IMR-90 (cell line): Measurements from ENCODE around the gene LYVE1. TPM values are rescaled to one million over a fixed set of nuclear protein-coding genes. Genes with fewer than 3 reads are reported as not detected.

Source experiments
- ATAC-seq: fragments of 200-7000 bp; cut with Tn5 transposase; 2 replicates; pipeline ENCODE4 v1.9.1; 2020; ENCODE audit warnings: low read depth, mild to moderate bottlenecking, moderate library complexity
- BruUV-seq: library from RNA; stranded (reverse); fragments of 400-500 nt; replicated peaks from 2 replicates; lab custom pipeline; 2021; lab: Mats Ljungman, UMichigan
- CTCF ChIA-PET: fragments of 300-600 bp; formaldehyde crosslinking; extraction: SDS; loops from one replicate; lab custom pipeline; 2021; ENCODE audit warnings: antibody characterized with exemption; lab: Yijun Ruan, JAX
- POLR2A ChIA-PET: fragments of 300-600 bp; sonication (Branson Sonifier 250); formaldehyde crosslinking; loops from one replicate; lab custom pipeline; 2022; ENCODE audit warnings: antibody characterized with exemption; ENCODE audit not compliant: unreplicated experiment; lab: Charles Lee
- DNase-seq: peaks from one replicate; pipeline ENCODE4 v3.0.0; 2013
- H2AFZ ChIP-seq: replicated peaks from 2 replicates; pipeline ENCODE3; 2013; ENCODE audit warnings: low read length, mild to moderate bottlenecking; ENCODE audit not compliant: poor library complexity
- H2AK5ac ChIP-seq: 2 replicates; pipeline ENCODE4 v1.6.1; 2013; ENCODE audit warnings: low read depth, low read length, inconsistent platforms
- H2AK9ac ChIP-seq: replicated peaks from 2 replicates; pipeline ENCODE3; 2013; ENCODE audit warnings: mild to moderate bottlenecking, low read depth, low read length, moderate library complexity; ENCODE audit not compliant: poor library complexity
- H2BK120ac ChIP-seq: 2 replicates; pipeline ENCODE4 v1.6.1; 2013; ENCODE audit warnings: low read depth, low read length, inconsistent platforms
- H2BK15ac ChIP-seq: 3 replicates; pipeline ENCODE4 v1.6.1; 2013; ENCODE audit warnings: low read depth, low read length, inconsistent platforms
- H2BK20ac ChIP-seq: 2 replicates; pipeline ENCODE4 v1.6.1; 2013; ENCODE audit warnings: low read depth, mild to moderate bottlenecking, inconsistent platforms, low read length, moderate library complexity
- H2BK5ac ChIP-seq: 2 replicates; pipeline ENCODE4 v1.6.1; 2013; ENCODE audit warnings: mild to moderate bottlenecking, low read depth, low read length, inconsistent platforms; ENCODE audit not compliant: poor library complexity, severe bottlenecking
- H3K14ac ChIP-seq: replicated peaks from 2 replicates; pipeline ENCODE4 v1.6.1; 2013; ENCODE audit warnings: low read depth, low read length, inconsistent platforms
- H3K18ac ChIP-seq: 2 replicates; pipeline ENCODE4 v1.6.1; 2013; ENCODE audit warnings: low read depth, low read length, control low read depth
- H3K23ac ChIP-seq: 2 replicates; pipeline ENCODE4 v1.6.1; 2013; ENCODE audit warnings: low read depth, low read length, inconsistent platforms
- H3K27ac ChIP-seq: 2 replicates; pipeline ENCODE4 v1.5.1; 2013; ENCODE audit warnings: mild to moderate bottlenecking, control low read depth, low read length; ENCODE audit not compliant: insufficient read depth
- H3K27me3 ChIP-seq: 2 replicates; pipeline ENCODE4 v1.6.1; 2013; ENCODE audit warnings: low read length; ENCODE audit not compliant: control insufficient read depth, insufficient read depth
- H3K36me3 ChIP-seq: 2 replicates; pipeline ENCODE4 v1.6.1; 2013; ENCODE audit warnings: low read length, mixed read lengths; ENCODE audit not compliant: control insufficient read depth, insufficient read depth
- H3K4ac ChIP-seq: 2 replicates; pipeline ENCODE4 v1.6.1; 2013; ENCODE audit warnings: low read depth, low read length, inconsistent platforms
- H3K4me1 ChIP-seq: 2 replicates; pipeline ENCODE4 v1.6.1; 2013; ENCODE audit warnings: low read length, mixed read lengths; ENCODE audit not compliant: control insufficient read depth, insufficient read depth
- H3K4me2 ChIP-seq: 2 replicates; pipeline ENCODE4 v1.6.1; 2013; ENCODE audit warnings: low read depth, mild to moderate bottlenecking, control low read depth, low read length, moderate library complexity
- H3K4me3 ChIP-seq: 2 replicates; pipeline ENCODE4 v1.5.1; 2013; ENCODE audit warnings: low read depth, mild to moderate bottlenecking, control low read depth, low read length, moderate library complexity; ENCODE audit not compliant: insufficient read depth
- H3K56ac ChIP-seq: 2 replicates; pipeline ENCODE4 v1.6.1; 2013; ENCODE audit warnings: low read length, inconsistent platforms; ENCODE audit not compliant: insufficient read depth; ENCODE audit errors: extremely low read depth
- H3K79me1 ChIP-seq, 2 experiments: 2 replicates each; pipeline ENCODE4 v1.6.1; 2013; ENCODE audit warnings: low read length in 2 of 2, inconsistent platforms in 1 of 2, low read depth in 1 of 2
- H3K9ac ChIP-seq: 2 replicates; pipeline ENCODE4 v1.6.1; 2013; ENCODE audit warnings: low read depth, low read length, control low read depth
- H3K9me1 ChIP-seq: 2 replicates; pipeline ENCODE4 v1.6.1; 2013; ENCODE audit warnings: low read length, inconsistent platforms; ENCODE audit not compliant: insufficient read depth
- H3K9me3 ChIP-seq: 2 replicates; pipeline ENCODE4 v1.6.1; 2013; ENCODE audit warnings: low read length; ENCODE audit not compliant: control insufficient read depth, insufficient read depth
- H4K20me1 ChIP-seq: 2 replicates; pipeline ENCODE4 v1.6.1; 2013; ENCODE audit warnings: low read length, inconsistent platforms; ENCODE audit not compliant: insufficient read depth
- H4K5ac ChIP-seq: 2 replicates; pipeline ENCODE4 v1.6.1; 2013; ENCODE audit warnings: mild to moderate bottlenecking, low read depth, low read length, control low read depth
- H4K8ac ChIP-seq, 2 experiments: 2 replicates each; pipeline ENCODE4 v1.6.1; 2013; ENCODE audit warnings: low read depth in 2 of 2, low read length in 2 of 2, control low read depth in 1 of 2, inconsistent platforms in 1 of 2
- H4K91ac ChIP-seq: 2 replicates; pipeline ENCODE4 v1.6.1; 2013; ENCODE audit warnings: low read depth, low read length, inconsistent platforms; ENCODE audit not compliant: insufficient read depth
- CEBPB ChIP-seq: IDR thresholded peaks from 2 replicates; pipeline ENCODE4 v1.6.1; 2012; ENCODE audit warnings: low read depth, low read length, improper control_type of control experiment
- CHD1 ChIP-seq: IDR thresholded peaks from 2 replicates; pipeline ENCODE4 v1.6.1; 2012; ENCODE audit warnings: low read depth, low read length, improper control_type of control experiment
- CTCF ChIP-seq: conservative IDR thresholded peaks from 2 replicates; pipeline ENCODE4 v1.5.1; 2012; ENCODE audit warnings: mild to moderate bottlenecking, low read depth, low read length, improper control_type of control experiment
- ELK1 ChIP-seq: fragments of 150-350 bp; IDR thresholded peaks from 2 replicates; pipeline ENCODE4 v1.6.1; 2016; ENCODE audit warnings: low read depth, mild to moderate bottlenecking, low read length, moderate library complexity, borderline replicate concordance
- MAZ ChIP-seq: IDR thresholded peaks from 2 replicates; pipeline ENCODE4 v1.6.1; 2012; ENCODE audit warnings: low read depth, mild to moderate bottlenecking, low read length, improper control_type of control experiment, moderate library complexity, borderline replicate concordance
- MXI1 ChIP-seq: IDR thresholded peaks from 2 replicates; pipeline ENCODE4 v1.6.1; 2012; ENCODE audit warnings: low read depth, mild to moderate bottlenecking, low read length, moderate library complexity, borderline replicate concordance
- RCOR1 ChIP-seq: IDR thresholded peaks from 2 replicates; pipeline ENCODE4 v1.6.1; 2012; ENCODE audit warnings: mild to moderate bottlenecking, low read length, improper control_type of control experiment; ENCODE audit not compliant: insufficient replicate concordance
- RFX5 ChIP-seq: IDR thresholded peaks from 2 replicates; pipeline ENCODE4 v1.8.0; 2012; ENCODE audit warnings: low read depth, mild to moderate bottlenecking, low read length, moderate library complexity
- dilution Hi-C: fragments of 300-500 bp; cut with HindIII; formaldehyde crosslinking; loops from one replicate; pipeline ENCODE4 v1.14.3; 2018; ENCODE audit warnings: low sequenced_read_pairs; ENCODE audit not compliant: unreplicated experiment
- in situ Hi-C: fragments of 300-500 bp; cut with MboI; formaldehyde crosslinking; loops from 3 replicates; pipeline ENCODE4 v1.14.3; 2019; ENCODE audit warnings: low sequenced_read_pairs, inconsistent platforms, mixed read lengths
- intact Hi-C: fragments of 100-400 bp; cut with micrococcal nuclease; formaldehyde crosslinking; loops from 2 replicates; pipeline ENCODE4 v1.10.0; 2022
- polyA plus RNA-seq, 3 experiments: library from polyadenylated mRNA; depleted of rRNA; stranded (reverse); fragments of >200 nt; gene quantifications; 2 replicates each; pipeline ENCODE4 v1.2.3, GENCODE V29; 2012; ENCODE audit warnings: low replicate concordance in 1 of 3
- total RNA-seq: library from RNA; depleted of rRNA; stranded (reverse); fragments of >200 nt; gene quantifications from 2 replicates; pipeline ENCODE4 v1.2.3, GENCODE V29; 2012

The LYVE1 gene
- total and polyA plus RNA-seq, 2 of the 4 experiments (the other 2 are of a cell fraction), result not detected

GRCh38 chr11:10537600-10537999, 30.9 kb downstream of the LYVE1 start:
- no peak for DNase-seq
- Histone ChIP-seq H3K14ac (no peak overlapping the region), H3K4me3 (no peak overlapping the region), H2AFZ (no peak overlapping the region), H2BK5ac (no peak overlapping the region), H4K20me1 (no peaks in the 10 kb centered on the region; the same call in 1 of the 2 replicates), H3K4me1 (peaks cover 2% of the 10 kb centered on the region), H3K56ac (no peak overlapping the region), H3K27me3 (no peaks in the 10 kb centered on the region), H4K8ac (no peak overlapping the region), H3K9me1 (peaks cover 7% of the 10 kb centered on the region), H2BK120ac (no peak overlapping the region), H2AK9ac (no peak overlapping the region), H3K23ac (no peak overlapping the region), H2AK5ac (no peak overlapping the region), H4K91ac (no peak overlapping the region), H2BK15ac (no peak overlapping the region), H3K18ac (no peak overlapping the region), H3K4me2 (no peak overlapping the region), H3K9ac (no peak overlapping the region), H3K4ac (no peak overlapping the region), H3K9me3 (no peaks in the 10 kb centered on the region), H4K5ac (no peak overlapping the region), H3K27ac (no peak overlapping the region), H3K36me3 (0 out of 2 replicates have a peak, but pooled peaks cover 1% of the 10 kb centered on the region), H3K79me1 (peaks cover 28 to 47% of the 10 kb centered on the region in 2 experiments), H2BK20ac (no peak overlapping the region)
- dilution Hi-C loops, result no loop called here
- ChIA-PET CTCF (no interaction called here), POLR2A (no interaction called here)
- no peak for ATAC-seq
- no peak for TF ChIP-seq MXI1
- TF ChIP-seq RCOR1, result no peak
- no peak for TF ChIP-seq MAZ
- TF ChIP-seq RFX5, result no peak
- no peak for TF ChIP-seq ELK1
- no peak for TF ChIP-seq CTCF
- TF ChIP-seq CHD1, result no peak
- no peak for TF ChIP-seq CEBPB
- in situ Hi-C loops, result no loop called here
- BruUV-seq, result no TSS peak
- intact Hi-C loops, result no loop called here
